AG04450 (cell line): ENCODE measurements around the gene GSAP. TPM values are rescaled to one million over a fixed set of nuclear protein-coding genes. Genes with fewer than 3 reads are reported as not detected.

ENCODE experiments used
- CTCF ChIA-PET: fragments of 300-600, 350-600 bp; formaldehyde crosslinking; extraction: SDS; loops from one replicate; lab custom pipeline; 2022; ENCODE audit warnings: antibody characterized with exemption, inconsistent platforms; lab: Charles Lee
- POLR2A ChIA-PET: fragments of 350-600 bp; formaldehyde crosslinking; extraction: SDS; loops from one replicate; lab custom pipeline; 2021; ENCODE audit warnings: antibody characterized with exemption, inconsistent platforms; lab: Yijun Ruan, JAX
- DNase-seq: peaks from one replicate; pipeline ENCODE4 v3.0.0-alpha.2; 2011; ENCODE audit warnings: low read depth, low spot score
- H3K27ac ChIP-seq: one replicate; pipeline ENCODE4 v1.5.1; 2012; ENCODE audit warnings: low read depth, low read length, control low read depth
- H3K27me3 ChIP-seq: one replicate; pipeline ENCODE4 v1.6.0; 2012; ENCODE audit warnings: low read length; ENCODE audit not compliant: control insufficient read depth, insufficient read depth
- H3K4me3 ChIP-seq: 2 replicates; pipeline ENCODE4 v1.5.1; 2011; ENCODE audit warnings: mild to moderate bottlenecking, low read depth, low read length, control low read depth
- H3K9me3 ChIP-seq: 2 replicates; pipeline ENCODE4 v1.5.1; 2012; ENCODE audit warnings: low read length; ENCODE audit not compliant: control insufficient read depth, insufficient read depth
- polyA plus RNA-seq: library from polyadenylated mRNA; depleted of rRNA; stranded (reverse); fragments of >200 nt; gene quantifications from 2 replicates; pipeline ENCODE4 v1.2.3, GENCODE V29; 2011
- TF ChIP-seq, protein P1 (sequence below): IDR thresholded peaks from 2 replicates; pipeline ENCODE4 v1.5.1; 2011; ENCODE audit warnings: low read depth, low read length, control low read depth, inconsistent platforms

The GSAP gene
- polyA plus RNA-seq, 1 experiment, result 8.9 TPM

GRCh38 chr7:77316219-77316978 lies 99.8 kb downstream of the GSAP start:
- ChIA-PET CTCF (interaction anchor here (0.5 to 0.6 kb wide), 2 partner anchors 117 to 1010 kb away, joined by 4 to 7 read pairs; partner anchors contain the start of gene FGL2), POLR2A (no interaction called here)
- no peak for DNase-seq
- Histone ChIP-seq H3K4me3 (no peak overlapping the region), H3K27me3 (no peaks in the 10 kb centered on the region), H3K27ac (no peak overlapping the region), H3K9me3 (no peaks in the 10 kb centered on the region)
- TF ChIP-seq, protein P1, sequence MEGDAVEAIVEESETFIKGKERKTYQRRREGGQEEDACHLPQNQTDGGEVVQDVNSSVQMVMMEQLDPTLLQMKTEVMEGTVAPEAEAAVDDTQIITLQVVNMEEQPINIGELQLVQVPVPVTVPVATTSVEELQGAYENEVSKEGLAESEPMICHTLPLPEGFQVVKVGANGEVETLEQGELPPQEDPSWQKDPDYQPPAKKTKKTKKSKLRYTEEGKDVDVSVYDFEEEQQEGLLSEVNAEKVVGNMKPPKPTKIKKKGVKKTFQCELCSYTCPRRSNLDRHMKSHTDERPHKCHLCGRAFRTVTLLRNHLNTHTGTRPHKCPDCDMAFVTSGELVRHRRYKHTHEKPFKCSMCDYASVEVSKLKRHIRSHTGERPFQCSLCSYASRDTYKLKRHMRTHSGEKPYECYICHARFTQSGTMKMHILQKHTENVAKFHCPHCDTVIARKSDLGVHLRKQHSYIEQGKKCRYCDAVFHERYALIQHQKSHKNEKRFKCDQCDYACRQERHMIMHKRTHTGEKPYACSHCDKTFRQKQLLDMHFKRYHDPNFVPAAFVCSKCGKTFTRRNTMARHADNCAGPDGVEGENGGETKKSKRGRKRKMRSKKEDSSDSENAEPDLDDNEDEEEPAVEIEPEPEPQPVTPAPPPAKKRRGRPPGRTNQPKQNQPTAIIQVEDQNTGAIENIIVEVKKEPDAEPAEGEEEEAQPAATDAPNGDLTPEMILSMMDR, result no peak

- ChIA-PET CTCF (no interaction called here), POLR2A (no interaction called here)
- Histone ChIP-seq H3K9me3 (no peaks in the 10 kb centered on the region), H3K27me3 (no peaks in the 10 kb centered on the region), H3K4me3 (no peak overlapping the region), H3K27ac (no peak overlapping the region)
- TF ChIP-seq, protein P1, result no peak
- no peak for DNase-seq
Measured at GRCh38 chr7:77315182-77315591, 101.0 kb downstream of the GSAP start.

- ChIA-PET CTCF (no interaction called here), POLR2A (no interaction called here)
- Histone ChIP-seq H3K9me3 (no peaks in the 10 kb centered on the region), H3K4me3 (no peak overlapping the region), H3K27me3 (no peaks in the 10 kb centered on the region), H3K27ac (no peak overlapping the region)
- DNase-seq, result no peak
- TF ChIP-seq, protein P1, result no peak
Measured at GRCh38 chr7:77313876-77314480, 102.2 kb downstream of the GSAP start.

- no peak for DNase-seq
- no peak overlapping the region for H3K27ac ChIP-seq
- POLR2A ChIA-PET, result no interaction called here
- TF ChIP-seq, protein P1, result no peak
- no peaks in the 10 kb centered on the region for H3K27me3 ChIP-seq
- no peak overlapping the region for H3K4me3 ChIP-seq
- CTCF ChIA-PET, result no interaction called here
- no peaks in the 10 kb centered on the region for H3K9me3 ChIP-seq
Measured at GRCh38 chr7:77313085-77313484, 103.1 kb downstream of the GSAP start.

DNA sequence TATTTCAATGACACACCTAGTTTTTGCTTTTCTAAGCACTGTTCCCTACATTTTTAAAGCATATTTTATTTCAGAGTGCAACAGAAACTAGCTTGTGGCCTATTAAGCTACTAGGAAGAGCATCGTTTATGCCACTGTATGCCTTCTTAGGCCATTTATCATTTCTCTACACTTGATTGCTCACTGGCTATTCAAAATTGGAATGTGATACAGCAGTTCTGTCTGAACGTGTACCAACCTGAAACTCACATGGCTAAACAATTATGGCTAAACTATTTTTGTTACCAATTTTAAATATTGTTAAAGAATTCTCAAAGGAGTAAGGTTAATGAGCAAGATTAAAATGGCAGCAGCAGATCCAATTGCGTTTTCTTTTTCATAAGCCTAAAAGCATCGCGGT lies 105.2 kb downstream of the GSAP start:
- TF ChIP-seq, protein P1, result no peak
- Histone ChIP-seq H3K9me3 (no peaks in the 10 kb centered on the region; the same call in none of the 2 replicates), H3K27me3 (no peaks in the 10 kb centered on the region), H3K27ac (no peak overlapping the region), H3K4me3 (no peak overlapping the region)
- ChIA-PET POLR2A (no interaction called here), CTCF (no interaction called here)
- DNase-seq, result no peak
